Measurements from ENCODE around the gene LRRC23. TPM values are rescaled to one million over a fixed set of nuclear protein-coding genes. Genes with fewer than 3 reads are reported as not detected.
A peak's percentile ranks its signal among the peaks of the same experiment; 100 is the strongest.

The LRRC23 gene
- total and polyA plus RNA-seq, 2 of the 13 experiments (the other 11 are each of a cell fraction or from before 2014, with no cell fraction given): 6.0 to 7.8 TPM

DNA sequence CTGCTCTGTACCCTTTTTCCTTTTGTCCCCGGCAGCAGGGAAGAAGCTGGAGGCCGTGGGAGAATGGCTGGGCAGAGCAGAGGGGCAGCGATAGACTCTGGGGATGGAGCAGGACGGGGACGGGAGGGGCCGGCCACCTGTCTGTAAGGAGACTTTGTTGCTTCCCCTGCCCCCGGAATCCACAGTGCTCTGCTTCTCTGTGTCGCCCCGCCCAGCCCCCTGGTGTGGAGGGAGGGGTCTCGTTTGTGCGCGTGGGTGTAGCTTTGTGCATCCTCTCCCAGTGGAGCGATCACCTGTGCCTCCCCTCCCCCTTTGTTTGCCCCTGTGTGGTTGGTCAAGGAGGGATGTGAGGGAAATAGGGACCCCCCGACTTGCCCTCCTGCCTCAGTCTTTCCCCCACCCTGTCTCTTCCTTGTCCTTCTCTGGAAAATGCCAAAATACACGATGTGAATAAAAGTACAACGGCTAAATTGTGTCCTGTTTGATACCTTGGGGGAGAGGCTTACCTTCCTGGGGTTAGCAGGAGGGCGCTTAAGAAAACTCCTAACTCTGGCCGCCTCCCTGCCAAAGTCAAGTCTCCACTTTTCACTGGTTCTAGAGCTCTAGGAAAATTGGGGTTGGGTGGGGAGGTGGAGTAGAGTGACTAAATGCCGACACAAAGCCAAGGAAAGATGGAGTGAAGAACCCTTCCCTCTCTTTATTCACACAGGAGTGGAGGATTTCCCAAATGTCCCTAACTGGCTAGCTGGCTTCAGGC, 38.3 kb upstream of the LRRC23 start:
- peak overlapping the region; percentile 69; the same call in 1 of the 2 replicates for H3K9ac ChIP-seq (ENCODE audit: insufficient read depth, low read depth, low read length)
- peaks cover 37% of the 10 kb centered on the region for H3K4me1 ChIP-seq (ENCODE audit: insufficient read depth, low read length)
- ATAC-seq (no peak), FAIRE-seq (no peak), DNase-seq (ENCODE audit: low spot score) (no peak)
- H3K9me3 ChIP-seq (ENCODE audit: low read length): no peaks in the 10 kb centered on the region
- no TSS peak for BruUV-seq (replicated peaks)
- H4K20me1 ChIP-seq (ENCODE audit: insufficient read depth, low read length): peaks cover 35% of the 10 kb centered on the region
- H3K4me2 ChIP-seq (ENCODE audit: low read depth, low read length): peak overlapping the region; percentile 98
- H3K27me3 ChIP-seq (ENCODE audit: control insufficient read depth in 1 of 2, insufficient read depth in 2 of 2, low read length in 2 of 2): no peaks in the 10 kb centered on the region; a peak in 1 of 5 replicates
- TF ChIP-seq KDM5A (IDR thresholded peaks at IDR 0.05; ENCODE audit: borderline replicate concordance, low read length) (no peak), ZSCAN20 (CRISPR knock-in tag; IDR thresholded peaks at IDR 0.05; ENCODE audit: borderline replicate concordance) (no peak), ZNF788 (CRISPR knock-in tag; IDR thresholded peaks at IDR 0.05; ENCODE audit: borderline replicate concordance) (0 out of 2 replicates have a peak, but pooled peaks have one; percentile 18), ZNF569 (CRISPR knock-in tag; IDR thresholded peaks at IDR 0.05; ENCODE audit: borderline replicate concordance) (no peak), EHMT2 (IDR thresholded peaks at IDR 0.05; ENCODE audit: borderline replicate concordance, low read depth, low read length) (no peak), SRY (CRISPR knock-in tag; IDR thresholded peaks at IDR 0.05) (peak; percentile 1; the same call in 1 of the 2 replicates), NFE2L2 (IDR thresholded peaks at IDR 0.05; ENCODE audit: low read length) (no peak), SRF (IDR thresholded peaks at IDR 0.05; ENCODE audit: low read depth, low read length) (no peak)
- TF ChIP-seq, protein P1, sequence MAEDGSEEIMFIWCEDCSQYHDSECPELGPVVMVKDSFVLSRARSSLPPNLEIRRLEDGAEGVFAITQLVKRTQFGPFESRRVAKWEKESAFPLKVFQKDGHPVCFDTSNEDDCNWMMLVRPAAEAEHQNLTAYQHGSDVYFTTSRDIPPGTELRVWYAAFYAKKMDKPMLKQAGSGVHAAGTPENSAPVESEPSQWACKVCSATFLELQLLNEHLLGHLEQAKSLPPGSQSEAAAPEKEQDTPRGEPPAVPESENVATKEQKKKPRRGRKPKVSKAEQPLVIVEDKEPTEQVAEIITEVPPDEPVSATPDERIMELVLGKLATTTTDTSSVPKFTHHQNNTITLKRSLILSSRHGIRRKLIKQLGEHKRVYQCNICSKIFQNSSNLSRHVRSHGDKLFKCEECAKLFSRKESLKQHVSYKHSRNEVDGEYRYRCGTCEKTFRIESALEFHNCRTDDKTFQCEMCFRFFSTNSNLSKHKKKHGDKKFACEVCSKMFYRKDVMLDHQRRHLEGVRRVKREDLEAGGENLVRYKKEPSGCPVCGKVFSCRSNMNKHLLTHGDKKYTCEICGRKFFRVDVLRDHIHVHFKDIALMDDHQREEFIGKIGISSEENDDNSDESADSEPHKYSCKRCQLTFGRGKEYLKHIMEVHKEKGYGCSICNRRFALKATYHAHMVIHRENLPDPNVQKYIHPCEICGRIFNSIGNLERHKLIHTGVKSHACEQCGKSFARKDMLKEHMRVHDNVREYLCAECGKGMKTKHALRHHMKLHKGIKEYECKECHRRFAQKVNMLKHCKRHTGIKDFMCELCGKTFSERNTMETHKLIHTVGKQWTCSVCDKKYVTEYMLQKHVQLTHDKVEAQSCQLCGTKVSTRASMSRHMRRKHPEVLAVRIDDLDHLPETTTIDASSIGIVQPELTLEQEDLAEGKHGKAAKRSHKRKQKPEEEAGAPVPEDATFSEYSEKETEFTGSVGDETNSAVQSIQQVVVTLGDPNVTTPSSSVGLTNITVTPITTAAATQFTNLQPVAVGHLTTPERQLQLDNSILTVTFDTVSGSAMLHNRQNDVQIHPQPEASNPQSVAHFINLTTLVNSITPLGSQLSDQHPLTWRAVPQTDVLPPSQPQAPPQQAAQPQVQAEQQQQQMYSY (CRISPR knock-in tag; IDR thresholded peaks at IDR 0.05): no peak
- TF ChIP-seq, protein P2, sequence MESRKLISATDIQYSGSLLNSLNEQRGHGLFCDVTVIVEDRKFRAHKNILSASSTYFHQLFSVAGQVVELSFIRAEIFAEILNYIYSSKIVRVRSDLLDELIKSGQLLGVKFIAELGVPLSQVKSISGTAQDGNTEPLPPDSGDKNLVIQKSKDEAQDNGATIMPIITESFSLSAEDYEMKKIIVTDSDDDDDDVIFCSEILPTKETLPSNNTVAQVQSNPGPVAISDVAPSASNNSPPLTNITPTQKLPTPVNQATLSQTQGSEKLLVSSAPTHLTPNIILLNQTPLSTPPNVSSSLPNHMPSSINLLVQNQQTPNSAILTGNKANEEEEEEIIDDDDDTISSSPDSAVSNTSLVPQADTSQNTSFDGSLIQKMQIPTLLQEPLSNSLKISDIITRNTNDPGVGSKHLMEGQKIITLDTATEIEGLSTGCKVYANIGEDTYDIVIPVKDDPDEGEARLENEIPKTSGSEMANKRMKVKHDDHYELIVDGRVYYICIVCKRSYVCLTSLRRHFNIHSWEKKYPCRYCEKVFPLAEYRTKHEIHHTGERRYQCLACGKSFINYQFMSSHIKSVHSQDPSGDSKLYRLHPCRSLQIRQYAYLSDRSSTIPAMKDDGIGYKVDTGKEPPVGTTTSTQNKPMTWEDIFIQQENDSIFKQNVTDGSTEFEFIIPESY (CRISPR knock-in tag; IDR thresholded peaks at IDR 0.05): no peak
- intact Hi-C loops (cut with micrococcal nuclease; ENCODE audit: unreplicated experiment): no loop called here
- H3K4me3 ChIP-seq (replicated peaks in 1 of 3; ENCODE audit: insufficient read depth in 1 of 3, low read depth in 2 of 3, low read length in 3 of 3): peak overlapping the region in 2 of 3 experiments; percentile 88 to 92; a peak in 3 of 6 replicates
- ChIA-PET POLR2A (interaction anchor here (0.9 to 6.0 kb wide), 11 partner anchors 9 to 114 kb away, joined by 3 to 132 read pairs (median 4); partner anchors contain the start of genes C12orf57, CDCA3, MLF2 and RNU7-1), CTCF (ENCODE audit: low intra/inter-chr PET ratio, low total read pairs) (no interaction called here)
- no peak overlapping the region for H2AFZ ChIP-seq (ENCODE audit: low read length)
- in situ Hi-C loops (cut with HindIII; ENCODE audit: extremely low pct_ligation_motif_present, low pct_unique_long_range_greater_than_20kb): no loop called here
- H3K36me3 ChIP-seq (replicated peaks in 1 of 2; ENCODE audit: control insufficient read depth in 1 of 2, insufficient read depth in 2 of 2, low read length in 2 of 2): peaks cover 22 to 45% of the 10 kb centered on the region in 2 experiments
- 94% methylated on average over 14 of the region's 19 CpGs for WGBS (ENCODE audit: low lambda C conversion rate)
- H3K79me2 ChIP-seq (ENCODE audit: insufficient read depth, low read length): peaks cover 29% of the 10 kb centered on the region
- no peak overlapping the region for H3K27ac ChIP-seq (ENCODE audit: extremely low read length, insufficient read depth, low read length)
